SK-N-SH (cell line): ENCODE results near the gene EP300. TPM values are rescaled to one million over a fixed set of nuclear protein-coding genes. Genes with fewer than 3 reads are reported as not detected.

Source experiments
- CTCF ChIA-PET: fragments of 300-600, 350-600 bp; formaldehyde crosslinking; extraction: SDS; loops from one replicate; lab custom pipeline; 2021; lab: Yijun Ruan, JAX
- POLR2A ChIA-PET: fragments of 350-600 bp; sonication (Branson Sonifier 250); formaldehyde crosslinking; extraction: SDS; loops from one replicate; lab custom pipeline; 2020; ENCODE audit warnings: antibody characterized with exemption, inconsistent platforms; lab: Yijun Ruan, JAX
- DNase-seq: peaks from one replicate; pipeline ENCODE4 v3.0.0; 2012
- H2AFZ ChIP-seq: fragments of 200-600 bp; sonication (generic); 2 replicates; pipeline ENCODE4 v1.8.1; 2016; ENCODE audit warnings: antibody characterized with exemption, mild to moderate bottlenecking, low read depth
- H3F3A ChIP-seq: fragments of 200-600 bp; sonication (generic); replicated peaks from 2 replicates; pipeline ENCODE3; 2016; ENCODE audit warnings: antibody characterized with exemption, mild to moderate bottlenecking; ENCODE audit not compliant: insufficient read depth
- H3K27ac ChIP-seq, 2 experiments: fragments of 200-500 bp in 1 of 2; fragments of 200-600 bp in 1 of 2; sonication (Bioruptor generic) in 1 of 2; sonication (generic), shearing (Covaris generic) in 1 of 2; 2 replicates each; pipeline versions ENCODE4 v1.5.1 to v1.6.1; 2014 to 2016; ENCODE audit warnings: low read depth in 2 of 2, inconsistent platforms in 1 of 2, low read length in 1 of 2, mild to moderate bottlenecking in 1 of 2, mixed read lengths in 1 of 2
- H3K27me3 ChIP-seq: fragments of 200-600 bp; sonication (generic), shearing (Covaris generic); 2 replicates; pipeline ENCODE4 v1.6.1; 2016; ENCODE audit warnings: mixed run types; ENCODE audit not compliant: insufficient read depth
- H3K36me3 ChIP-seq, 2 experiments: fragments of 200-500 bp in 1 of 2; fragments of 200-600 bp in 1 of 2; sonication (Bioruptor generic) in 1 of 2; sonication (generic) in 1 of 2; replicated peaks in 1 of 2; 2 replicates each; pipeline versions ENCODE3 to v1.5.1; 2014 to 2016; ENCODE audit warnings: low read length in 1 of 2, mild to moderate bottlenecking in 1 of 2; ENCODE audit not compliant: insufficient read depth in 2 of 2, control insufficient read depth in 1 of 2
- H3K4me1 ChIP-seq, 2 experiments: fragments of 200-500 bp in 1 of 2; fragments of 200-600 bp in 1 of 2; sonication (Bioruptor generic) in 1 of 2; sonication (generic), shearing (Covaris generic) in 1 of 2; 2 replicates each; pipeline versions ENCODE4 v1.5.1 to v1.6.1; 2014 to 2016; ENCODE audit warnings: low read depth in 1 of 2, low read length in 1 of 2, mixed run types in 1 of 2; ENCODE audit not compliant: insufficient read depth in 2 of 2, control insufficient read depth in 1 of 2
- H3K4me2 ChIP-seq: fragments of 200-600 bp; sonication (generic), shearing (Covaris generic); 2 replicates; pipeline ENCODE4 v1.6.1; 2017; ENCODE audit warnings: mixed run types
- H3K4me3 ChIP-seq, 2 experiments: fragments of 200-500 bp in 1 of 2; fragments of 200-600 bp in 1 of 2; sonication (Bioruptor generic) in 1 of 2; sonication (generic), shearing (Covaris generic) in 1 of 2; 2 replicates each; pipeline versions ENCODE4 v1.5.1 to v1.8.1; 2014 to 2016; ENCODE audit warnings: low read depth in 2 of 2, inconsistent platforms in 1 of 2, low read length in 1 of 2, mild to moderate bottlenecking in 1 of 2, mixed read lengths in 1 of 2, moderate library complexity in 1 of 2
- H3K79me2 ChIP-seq: fragments of 200-600 bp; sonication (generic); 2 replicates; pipeline ENCODE4 v1.8.1; 2017; ENCODE audit warnings: mild to moderate bottlenecking; ENCODE audit not compliant: insufficient read depth
- H3K9ac ChIP-seq: fragments of 200-600 bp; sonication (generic); 2 replicates; pipeline ENCODE4 v1.6.1; 2017; ENCODE audit warnings: mixed run types
- H3K9me2 ChIP-seq: fragments of 200-600 bp; sonication (generic); 2 replicates; pipeline ENCODE4 v1.6.1; 2017; ENCODE audit warnings: mixed run types
- H3K9me3 ChIP-seq: fragments of 200-600 bp; sonication (generic); 2 replicates; pipeline ENCODE4 v1.6.1; 2017; ENCODE audit warnings: mixed run types, mild to moderate bottlenecking, moderate library complexity
- H4K20me1 ChIP-seq: fragments of 200-600 bp; sonication (generic); 2 replicates; pipeline ENCODE4 v1.6.1; 2017; ENCODE audit warnings: mild to moderate bottlenecking, mixed run types; ENCODE audit not compliant: insufficient read depth
- CHD2 ChIP-seq: fragments of 150-350 bp; IDR thresholded peaks from 2 replicates; pipeline ENCODE4 v1.6.1; 2018; ENCODE audit warnings: low read length; ENCODE audit not compliant: partially characterized antibody
- ELF1 ChIP-seq: IDR thresholded peaks from 2 replicates; pipeline ENCODE4 v1.4.0; 2012
- EZH2phosphoT487 ChIP-seq: fragments of 200-600 bp; sonication (generic); IDR thresholded peaks from 2 replicates; pipeline ENCODE4 v1.6.1; 2017; ENCODE audit warnings: low read depth, mixed run types, mild to moderate bottlenecking, antibody characterized with exemption, moderate library complexity, borderline replicate concordance
- FOXJ3 ChIP-seq: sonication (generic); formaldehyde crosslinking; IDR thresholded peaks from 2 replicates; pipeline ENCODE4 v1.5.1; 2020; ENCODE audit warnings: mild to moderate bottlenecking, missing genetic modification reagents
- MXI1 ChIP-seq: IDR thresholded peaks from 2 replicates; pipeline ENCODE4 v1.6.1; 2012; ENCODE audit warnings: mild to moderate bottlenecking, low read depth, low read length, improper control_type of control experiment
- POLR2AphosphoS5 ChIP-seq: IDR thresholded peaks from 2 replicates; pipeline ENCODE4 v1.6.1; 2012; ENCODE audit warnings: low read depth, low read length
- RAD21 ChIP-seq: IDR thresholded peaks from 2 replicates; pipeline ENCODE4 v1.6.1; 2012; ENCODE audit warnings: mild to moderate bottlenecking, low read length
- RXRA ChIP-seq: IDR thresholded peaks from 2 replicates; pipeline ENCODE4 v1.4.0; 2012; ENCODE audit warnings: low read depth, mild to moderate bottlenecking, borderline replicate concordance
- TAF1 ChIP-seq: IDR thresholded peaks from 2 replicates; pipeline ENCODE4 v1.6.1; 2012; ENCODE audit warnings: low read depth, mild to moderate bottlenecking, low read length, moderate library complexity, borderline replicate concordance
- TEAD4 ChIP-seq: IDR thresholded peaks from 2 replicates; pipeline ENCODE4 v1.4.0; 2012; ENCODE audit warnings: mild to moderate bottlenecking, borderline replicate concordance; ENCODE audit not compliant: insufficient read depth
- WGBS: methylation state at CpG from one replicate; pipeline ENCODE4 v1.1.6; 2017; ENCODE audit warnings: low lambda C conversion rate; 5-methylcytosine and 5-hydroxymethylcytosine counted together
- polyA plus RNA-seq, 3 experiments: library from polyadenylated mRNA; depleted of rRNA; stranded (reverse); fragments of >200 nt; gene quantifications; 2 replicates each; pipeline ENCODE4 v1.2.3, GENCODE V29; 2012
- TF ChIP-seq, protein P1 (sequence below): fragments of 150-350 bp; IDR thresholded peaks from 2 replicates; pipeline ENCODE4 v1.6.1; 2016; ENCODE audit warnings: mild to moderate bottlenecking, low read depth, low read length
- TF ChIP-seq, protein P2 (sequence below): fragments of 200-600 bp; sonication (generic); IDR thresholded peaks from 2 replicates; pipeline ENCODE4 v1.6.1; 2017; ENCODE audit warnings: antibody characterized with exemption, mild to moderate bottlenecking, moderate library complexity

Gene EP300
- polyA plus RNA-seq, 1 of the 3 experiments (the other 2 are of a cell fraction) = 7.1 TPM

DNA sequence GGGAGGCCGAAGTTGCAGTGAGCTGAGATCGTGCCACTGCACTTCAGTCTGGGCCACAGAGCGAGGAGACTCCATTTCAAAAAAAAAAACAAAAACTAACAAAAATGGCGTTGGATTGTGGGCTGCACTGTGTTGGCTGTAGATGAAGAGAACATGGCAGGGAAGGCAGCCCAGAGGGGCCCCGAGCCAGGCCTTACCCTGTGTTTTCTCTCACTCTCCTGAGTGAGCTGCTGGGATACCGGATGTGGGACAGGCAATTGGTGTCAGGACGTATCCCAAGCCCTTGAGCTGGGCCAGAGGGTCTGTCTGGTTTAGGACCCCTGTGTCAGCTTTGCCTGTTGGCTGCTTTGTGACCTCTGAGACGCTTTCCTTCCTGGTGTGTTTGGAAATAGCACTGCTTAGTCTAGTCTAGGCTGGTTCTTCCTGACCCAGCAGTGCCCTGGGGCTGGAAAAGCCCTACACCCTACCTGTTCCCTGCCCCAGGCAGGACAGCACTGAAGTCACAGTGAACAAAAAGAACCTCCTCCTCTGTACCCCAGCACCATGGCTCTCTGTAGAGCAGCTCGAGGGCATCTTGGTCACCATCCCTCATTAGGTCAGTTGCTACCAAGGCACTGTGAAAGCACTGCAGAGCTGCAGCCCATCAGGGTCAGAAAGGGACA lies 130.6 kb downstream of the EP300 start:
- Histone ChIP-seq H4K20me1 (no peaks in the 10 kb centered on the region), H3K4me3 (no peak overlapping the region), H3K4me2 (no peak overlapping the region), H3K9me2 (no peaks in the 10 kb centered on the region), H3K27ac (no peak overlapping the region), H3K9ac (no peak overlapping the region), H2AFZ (no peak overlapping the region), H3K36me3 (peaks cover 0 to 2% of the 10 kb centered on the region in 2 experiments), H3K4me1 (no peaks in the 10 kb centered on the region), H3K79me2 (no peaks in the 10 kb centered on the region), H3K27me3 (no peaks in the 10 kb centered on the region), H3K9me3 (no peaks in the 10 kb centered on the region), H3F3A (no peaks in the 10 kb centered on the region)
- WGBS = 88% methylated on average over 7 of the region's 9 CpGs
- ChIA-PET CTCF (no interaction called here), POLR2A (interaction anchor here (0.5 kb wide), 1 partner anchor 21 kb away, joined by 5 read pairs; no protein-coding TSS in a partner anchor)
- no peak for TF ChIP-seq TEAD4
- no peak for TF ChIP-seq RXRA
- no peak for TF ChIP-seq RAD21
- TF ChIP-seq, protein P1, sequence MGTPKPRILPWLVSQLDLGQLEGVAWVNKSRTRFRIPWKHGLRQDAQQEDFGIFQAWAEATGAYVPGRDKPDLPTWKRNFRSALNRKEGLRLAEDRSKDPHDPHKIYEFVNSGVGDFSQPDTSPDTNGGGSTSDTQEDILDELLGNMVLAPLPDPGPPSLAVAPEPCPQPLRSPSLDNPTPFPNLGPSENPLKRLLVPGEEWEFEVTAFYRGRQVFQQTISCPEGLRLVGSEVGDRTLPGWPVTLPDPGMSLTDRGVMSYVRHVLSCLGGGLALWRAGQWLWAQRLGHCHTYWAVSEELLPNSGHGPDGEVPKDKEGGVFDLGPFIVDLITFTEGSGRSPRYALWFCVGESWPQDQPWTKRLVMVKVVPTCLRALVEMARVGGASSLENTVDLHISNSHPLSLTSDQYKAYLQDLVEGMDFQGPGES = no peak
- TF ChIP-seq CHD2 = no peak
- no peak for TF ChIP-seq TAF1
- no peak for TF ChIP-seq FOXJ3
- TF ChIP-seq, protein P2, sequence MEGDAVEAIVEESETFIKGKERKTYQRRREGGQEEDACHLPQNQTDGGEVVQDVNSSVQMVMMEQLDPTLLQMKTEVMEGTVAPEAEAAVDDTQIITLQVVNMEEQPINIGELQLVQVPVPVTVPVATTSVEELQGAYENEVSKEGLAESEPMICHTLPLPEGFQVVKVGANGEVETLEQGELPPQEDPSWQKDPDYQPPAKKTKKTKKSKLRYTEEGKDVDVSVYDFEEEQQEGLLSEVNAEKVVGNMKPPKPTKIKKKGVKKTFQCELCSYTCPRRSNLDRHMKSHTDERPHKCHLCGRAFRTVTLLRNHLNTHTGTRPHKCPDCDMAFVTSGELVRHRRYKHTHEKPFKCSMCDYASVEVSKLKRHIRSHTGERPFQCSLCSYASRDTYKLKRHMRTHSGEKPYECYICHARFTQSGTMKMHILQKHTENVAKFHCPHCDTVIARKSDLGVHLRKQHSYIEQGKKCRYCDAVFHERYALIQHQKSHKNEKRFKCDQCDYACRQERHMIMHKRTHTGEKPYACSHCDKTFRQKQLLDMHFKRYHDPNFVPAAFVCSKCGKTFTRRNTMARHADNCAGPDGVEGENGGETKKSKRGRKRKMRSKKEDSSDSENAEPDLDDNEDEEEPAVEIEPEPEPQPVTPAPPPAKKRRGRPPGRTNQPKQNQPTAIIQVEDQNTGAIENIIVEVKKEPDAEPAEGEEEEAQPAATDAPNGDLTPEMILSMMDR = no peak
- TF ChIP-seq EZH2phosphoT487 = no peak
- TF ChIP-seq ELF1 = no peak
- DNase-seq = no peak

DNA sequence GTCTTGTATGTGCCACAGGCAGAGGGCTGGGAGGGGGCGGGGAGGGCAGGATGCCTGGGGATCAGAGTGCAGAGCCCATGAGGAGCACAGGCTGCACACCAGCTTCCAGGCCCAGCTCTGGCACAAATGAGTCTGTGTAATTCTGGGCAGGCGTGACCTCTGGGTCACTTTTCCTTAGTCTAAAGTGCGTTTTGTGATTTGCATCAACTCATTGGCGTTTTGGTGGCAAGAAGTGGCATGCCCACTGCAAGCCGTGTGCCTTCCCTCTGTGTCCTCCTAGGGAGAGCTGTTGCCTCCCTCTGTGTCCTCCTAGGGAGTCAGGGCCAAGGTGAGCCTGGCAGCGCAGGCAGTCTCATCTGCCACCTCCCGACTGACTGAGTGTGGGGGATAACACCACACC lies 131.1 kb downstream of the EP300 start:
- Histone ChIP-seq H3K36me3 (peaks cover 0 to 2% of the 10 kb centered on the region in 2 experiments), H3K79me2 (no peaks in the 10 kb centered on the region), H3K9me3 (no peaks in the 10 kb centered on the region), H2AFZ (no peak overlapping the region), H3K9me2 (no peaks in the 10 kb centered on the region), H3K4me2 (no peak overlapping the region), H4K20me1 (no peaks in the 10 kb centered on the region), H3K27me3 (no peaks in the 10 kb centered on the region), H3K4me1 (no peaks in the 10 kb centered on the region), H3K4me3 (no peak overlapping the region), H3K9ac (no peak overlapping the region), H3F3A (no peaks in the 10 kb centered on the region), H3K27ac (no peak overlapping the region)
- POLR2A ChIA-PET = interaction anchor here (0.5 kb wide), 1 partner anchor 20 kb away, joined by 5 read pairs; no protein-coding TSS in a partner anchor
- 83% methylated on average over 2 of the region's 7 CpGs for WGBS
- TF ChIP-seq CHD2 (no peak), TEAD4 (no peak), ELF1 (no peak), POLR2AphosphoS5 (no peak), MXI1 (no peak)
- DNase-seq = no peak
- CTCF ChIA-PET = no interaction called here
